Activated T-cell treated with anti-CD3 and anti-CD28 coated beads for 4 hours (primary cell): ENCODE results near the gene ATP5F1B.

Experiments
- DNase-seq: peaks from one replicate; pipeline ENCODE4 v3.0.0-alpha.2; 2020

The ATP5F1B gene

GRCh38 chr12:56616244-56616643, 29.5 kb downstream of the ATP5F1B start:
- DNase-seq, result no peak

GRCh38 chr12:56614627-56615026, 31.2 kb downstream of the ATP5F1B start:
- DNase-seq, result no peak

GRCh38 chr12:56604355-56604754, 41.4 kb downstream of the ATP5F1B start:
- DNase-seq, result no peak

- DNase-seq, result no peak
Observed at GRCh38 chr12:56602239-56602638, 43.5 kb downstream of the ATP5F1B start.

GRCh38 chr12:56601503-56601902, 44.3 kb downstream of the ATP5F1B start:
- DNase-seq, result peak; percentile 7

GRCh38 chr12:56600753-56601152, 45.0 kb downstream of the ATP5F1B start:
- DNase-seq, result no peak

DNA sequence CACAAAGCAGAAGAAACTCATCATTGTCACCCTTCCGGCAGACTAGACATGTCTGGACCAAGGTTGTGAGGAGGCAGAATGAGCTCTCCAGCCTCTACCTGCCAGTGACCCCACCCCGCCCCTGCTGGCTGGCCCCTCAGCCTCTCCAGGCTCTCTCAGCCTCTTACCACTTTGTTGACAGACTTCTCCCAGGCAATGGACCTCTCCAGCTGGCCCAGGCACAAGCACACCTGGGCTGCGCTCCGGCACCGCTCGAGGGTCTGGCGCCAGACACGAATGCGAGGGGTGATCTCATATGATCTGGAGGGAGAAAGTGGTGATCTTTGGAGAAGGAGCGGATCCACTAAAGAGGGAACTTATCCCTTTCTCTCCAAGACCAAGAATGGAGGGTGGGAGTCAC, 46.0 kb downstream of the ATP5F1B start:
- no peak for DNase-seq

GRCh38 chr12:56599041-56599440, 46.7 kb downstream of the ATP5F1B start:
- DNase-seq, result no peak

DNA sequence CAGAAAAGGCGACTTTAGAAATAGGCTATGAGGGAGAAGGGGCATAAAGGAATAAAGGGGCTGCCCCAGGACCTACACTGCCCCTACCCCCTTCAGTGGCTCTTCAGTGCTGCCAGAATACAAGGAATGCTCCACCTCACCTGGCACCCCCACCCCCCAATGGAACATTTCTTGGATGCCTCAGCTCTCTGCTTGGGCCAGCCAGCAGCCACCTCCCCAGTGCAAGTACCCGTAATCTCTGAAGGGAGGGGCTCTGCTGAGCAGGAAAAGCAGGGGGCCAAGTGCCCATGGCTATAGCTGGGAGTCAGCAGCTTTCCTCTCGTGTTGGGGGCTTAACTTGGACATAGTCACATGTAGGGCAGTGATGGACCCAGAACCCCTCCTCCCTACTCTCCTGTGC, 49.0 kb downstream of the ATP5F1B start:
- DNase-seq, result no peak

- DNase-seq, result peak; percentile 60
Observed at GRCh38 chr12:56593909-56594621, 51.7 kb downstream of the ATP5F1B start.

DNA sequence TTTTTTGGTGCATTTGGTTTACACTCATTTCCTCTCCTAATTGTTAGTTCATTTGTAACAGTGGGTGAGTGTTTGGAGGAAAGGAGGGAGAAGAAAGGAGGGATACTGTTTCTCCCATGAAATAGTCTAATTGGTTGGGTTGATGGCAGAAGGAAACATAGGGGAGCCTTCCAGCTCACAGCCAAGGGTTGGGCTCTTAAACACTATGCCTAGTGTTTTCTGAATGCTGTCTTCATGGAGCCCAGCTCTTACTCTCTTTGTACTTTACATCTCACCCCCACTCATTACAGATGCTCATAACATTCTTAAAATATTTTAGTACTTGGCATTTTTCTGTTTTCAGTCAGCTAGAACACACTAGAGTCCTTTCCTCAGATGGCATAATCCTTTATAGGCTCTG, 53.8 kb downstream of the ATP5F1B start:
- DNase-seq, result no peak

DNA sequence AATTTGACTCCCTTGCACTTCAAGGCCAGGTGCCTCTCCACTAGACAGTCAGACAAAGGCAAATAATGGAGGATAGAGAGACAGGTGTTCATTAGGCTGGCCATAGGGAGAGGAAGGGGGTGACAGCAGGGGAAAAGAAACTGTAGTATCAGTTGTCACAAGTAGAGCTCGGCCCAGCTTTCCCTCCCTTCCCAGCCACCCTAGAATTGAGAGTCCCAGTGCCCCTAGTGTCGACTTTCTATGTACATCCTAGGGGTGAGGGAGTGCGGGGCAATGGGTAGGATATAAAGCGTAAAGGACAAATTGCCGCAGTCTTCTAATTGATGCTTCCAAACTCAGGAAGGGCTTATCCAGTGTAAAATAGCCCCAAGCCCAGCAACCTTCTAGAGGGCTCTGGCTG, 54.7 kb downstream of the ATP5F1B start:
- DNase-seq, result no peak

- DNase-seq, result no peak
Observed at GRCh38 chr12:56590237-56590830, 55.5 kb downstream of the ATP5F1B start.

GRCh38 chr12:56589783-56590182, 56.0 kb downstream of the ATP5F1B start:
- no peak for DNase-seq
